ENCODE data around the gene RTN4R.
"Not testable (repeated sequence)": the region's sequence is repeated elsewhere in the genome, so short reads cannot be mapped to it uniquely, and the experiment has no call there.

The RTN4R gene

GRCh38 chr22:20267441-20268278 is 458 bp downstream of the RTN4R start:
- no peak overlapping the region for H3K4me3 ChIP-seq (replicated peaks; ENCODE audit: low read depth, low read length)
- DNase-seq (ENCODE audit: low read depth): no peak

GRCh38 chr22:20266667-20267440 is 1.3 kb downstream of the RTN4R start:
- not testable (repeated sequence) for DNase-seq (ENCODE audit: low read depth); H3K4me3 ChIP-seq (replicated peaks; ENCODE audit: low read depth, low read length)

More at GRCh38 chr22:20267441-20268278, 458 bp downstream of the RTN4R start:
- TF ChIP-seq CTCF (IDR thresholded peaks at IDR 0.05; ENCODE audit: low read length, missing control alignments): no peak

- not testable (repeated sequence) for H3K4me3 ChIP-seq (replicated peaks; ENCODE audit: low read depth, low read length); DNase-seq (ENCODE audit: low read depth)
These were observed 2.1 kb downstream of the RTN4R start for GRCh38 chr22:20265772-20266666.

GRCh38 chr22:20264614-20265452 is 3.3 kb downstream of the RTN4R start:
- TF ChIP-seq CTCF (IDR thresholded peaks at IDR 0.05; ENCODE audit: low read length, missing control alignments): no peak
- no peak overlapping the region for H3K4me3 ChIP-seq (replicated peaks; ENCODE audit: low read depth, low read length)
- no peak for DNase-seq (ENCODE audit: low read depth)

- H3K4me3 ChIP-seq (replicated peaks; ENCODE audit: low read depth, low read length); DNase-seq (ENCODE audit: low read depth): not testable (repeated sequence)
These were observed 4.5 kb downstream of the RTN4R start for GRCh38 chr22:20263404-20264281.

- DNase-seq (ENCODE audit: low read depth): no peak
- H3K4me3 ChIP-seq (replicated peaks; ENCODE audit: low read depth, low read length): no peak overlapping the region
- TF ChIP-seq CTCF (IDR thresholded peaks at IDR 0.05; ENCODE audit: low read length, missing control alignments): no peak
These were observed 5.5 kb downstream of the RTN4R start for GRCh38 chr22:20262582-20263147.

GRCh38 chr22:20261848-20262581 is 6.1 kb downstream of the RTN4R start:
- DNase-seq (ENCODE audit: low read depth): no peak
- no peak for TF ChIP-seq CTCF (IDR thresholded peaks at IDR 0.05; ENCODE audit: low read length, missing control alignments)
- no peak overlapping the region for H3K4me3 ChIP-seq (replicated peaks; ENCODE audit: low read depth, low read length)

All from fibroblast of pulmonary artery (primary cell).